ENCODE measurements around the gene COPA. TPM values are rescaled to one million over a fixed set of nuclear protein-coding genes. Genes with fewer than 3 reads are reported as not detected.

COPA gene
- total RNA-seq, 1 experiment from 2014 or later, result 141 TPM

- Histone ChIP-seq H3K9me3 (ENCODE audit: low read length) (no peaks in the 10 kb centered on the region), H3K79me2 (ENCODE audit: low read length) (peaks cover 87% of the 10 kb centered on the region), H4K20me1 (ENCODE audit: low read length) (peaks cover 39% of the 10 kb centered on the region), H3K9me2 (replicated peaks; ENCODE audit: low read length) (no peaks in the 10 kb centered on the region), H2AFZ (ENCODE audit: low read length) (no peak overlapping the region), H3K4me2 (ENCODE audit: low read length) (peak overlapping the region; percentile 42), H3K36me3 (ENCODE audit: low read depth, low read length) (peaks cover 6% of the 10 kb centered on the region; the same call in 1 of the 2 replicates), H3K9ac (ENCODE audit: low read length) (no peak overlapping the region), H3F3A (ENCODE audit: low read length, unreplicated experiment) (peaks cover 8% of the 10 kb centered on the region), H3K4me3 (ENCODE audit: low read length) (no peak overlapping the region), H3K27ac (ENCODE audit: low read length) (no peak overlapping the region), H3K4me1 (ENCODE audit: insufficient read depth, low read length) (peaks cover 41% of the 10 kb centered on the region), H3K27me3 (ENCODE audit: low read length) (no peaks in the 10 kb centered on the region)
- POLR2A ChIA-PET (ENCODE audit: unreplicated experiment), result no interaction called here
- TF ChIP-seq EZH2 (IDR thresholded peaks at IDR 0.05; ENCODE audit: low read length, unreplicated experiment), result no peak
- TF ChIP-seq EZH2phosphoT487 (IDR thresholded peaks at IDR 0.05; ENCODE audit: borderline replicate concordance, low read length), result no peak
- TF ChIP-seq, protein P1, sequence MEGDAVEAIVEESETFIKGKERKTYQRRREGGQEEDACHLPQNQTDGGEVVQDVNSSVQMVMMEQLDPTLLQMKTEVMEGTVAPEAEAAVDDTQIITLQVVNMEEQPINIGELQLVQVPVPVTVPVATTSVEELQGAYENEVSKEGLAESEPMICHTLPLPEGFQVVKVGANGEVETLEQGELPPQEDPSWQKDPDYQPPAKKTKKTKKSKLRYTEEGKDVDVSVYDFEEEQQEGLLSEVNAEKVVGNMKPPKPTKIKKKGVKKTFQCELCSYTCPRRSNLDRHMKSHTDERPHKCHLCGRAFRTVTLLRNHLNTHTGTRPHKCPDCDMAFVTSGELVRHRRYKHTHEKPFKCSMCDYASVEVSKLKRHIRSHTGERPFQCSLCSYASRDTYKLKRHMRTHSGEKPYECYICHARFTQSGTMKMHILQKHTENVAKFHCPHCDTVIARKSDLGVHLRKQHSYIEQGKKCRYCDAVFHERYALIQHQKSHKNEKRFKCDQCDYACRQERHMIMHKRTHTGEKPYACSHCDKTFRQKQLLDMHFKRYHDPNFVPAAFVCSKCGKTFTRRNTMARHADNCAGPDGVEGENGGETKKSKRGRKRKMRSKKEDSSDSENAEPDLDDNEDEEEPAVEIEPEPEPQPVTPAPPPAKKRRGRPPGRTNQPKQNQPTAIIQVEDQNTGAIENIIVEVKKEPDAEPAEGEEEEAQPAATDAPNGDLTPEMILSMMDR (conservative IDR thresholded peaks at IDR 0.05; ENCODE audit: low read depth, low read length), result no peak
- CTCF ChIA-PET, result interaction anchor here (0.6 kb wide), 1 partner anchor 38 kb away, joined by 3 read pairs; no protein-coding TSS in a partner anchor
- ATAC-seq, result no peak
- no TSS peak for BruUV-seq (replicated peaks)
- DNase-seq, result no peak
- intact Hi-C loops (cut with micrococcal nuclease), result no loop called here
Measured at GRCh38 chr1:160257411-160258015, 85.5 kb downstream of the COPA start.

GRCh38 chr1:160256396-160257046, 86.5 kb downstream of the COPA start:
- ATAC-seq (no peak; the same call in 1 of the 2 replicates), DNase-seq (peak; percentile 55)
- Histone ChIP-seq H3F3A (ENCODE audit: low read length, unreplicated experiment) (peaks cover 8% of the 10 kb centered on the region), H3K79me2 (ENCODE audit: low read length) (peaks cover 90% of the 10 kb centered on the region), H3K9ac (ENCODE audit: low read length) (no peak overlapping the region), H3K9me2 (replicated peaks; ENCODE audit: low read length) (no peaks in the 10 kb centered on the region), H3K27ac (ENCODE audit: low read length) (no peak overlapping the region), H3K36me3 (ENCODE audit: low read depth, low read length) (peaks cover 6% of the 10 kb centered on the region; the same call in 1 of the 2 replicates), H3K4me2 (ENCODE audit: low read length) (peak overlapping the region; percentile 42; the same call in 1 of the 2 replicates), H2AFZ (ENCODE audit: low read length) (no peak overlapping the region), H3K27me3 (ENCODE audit: low read length) (no peaks in the 10 kb centered on the region), H3K4me3 (ENCODE audit: low read length) (no peak overlapping the region), H3K4me1 (ENCODE audit: insufficient read depth, low read length) (peaks cover 41% of the 10 kb centered on the region), H4K20me1 (ENCODE audit: low read length) (peaks cover 44% of the 10 kb centered on the region), H3K9me3 (ENCODE audit: low read length) (no peaks in the 10 kb centered on the region)
- no peak for TF ChIP-seq EZH2phosphoT487 (IDR thresholded peaks at IDR 0.05; ENCODE audit: borderline replicate concordance, low read length)
- TF ChIP-seq, protein P1 (conservative IDR thresholded peaks at IDR 0.05; ENCODE audit: low read depth, low read length), result no peak
- TF ChIP-seq EZH2 (IDR thresholded peaks at IDR 0.05; ENCODE audit: low read length, unreplicated experiment), result no peak
- intact Hi-C loops (cut with micrococcal nuclease), result no loop called here
- no TSS peak for BruUV-seq (replicated peaks)
- CTCF ChIA-PET, result interaction anchor here (0.6 kb wide), 2 partner anchors 37 to 91 kb away, joined by 3 to 6 read pairs; no protein-coding TSS in a partner anchor
- POLR2A ChIA-PET (ENCODE audit: unreplicated experiment), result interaction anchor here (0.6 kb wide), 2 partner anchors 24 to 410 kb away, joined by 4 read pairs; no protein-coding TSS in a partner anchor
